Measurements from ENCODE around the gene CDH4.

GRCh38 chr20:61582196-61582923 is 330.3 kb downstream of the CDH4 start:
- no peak for TF ChIP-seq CTCF (conservative IDR thresholded peaks at IDR 0.05; ENCODE audit: low read length)
- TF ChIP-seq EZH2phosphoT487 (IDR thresholded peaks at IDR 0.05; ENCODE audit: borderline replicate concordance, low read depth, low read length): no peak

Data from OCI-LY7 (cell line).